Body of pancreas (tissue), 4 donors: ENCODE measurements around the gene MSANTD2. TPM values are rescaled to one million over a fixed set of nuclear protein-coding genes. Genes with fewer than 3 reads are reported as not detected.

Source experiments
- ATAC-seq: fragments of 150-250 bp; one replicate; pipeline ENCODE4 v1.9.1; 2016
- DNase-seq, 4 donors: peaks; one replicate each; pipeline ENCODE4 v3.0.0-alpha.2; 2019
- H3K27ac ChIP-seq, 4 donors: fragments of 200-600 bp; sonication (generic); 1 replicate in 3 of 4; 2 replicates in 1 of 4; pipeline versions ENCODE4 v1.5.1 to v1.6.1; 2016 to 2019; ENCODE audit warnings: mild to moderate bottlenecking in 1 of 4, mixed read lengths in 1 of 4, moderate library complexity in 1 of 4
- H3K27me3 ChIP-seq, 2 donors: fragments of 200-600 bp; sonication (generic); one replicate each; pipeline ENCODE4 v1.6.0; 2016; ENCODE audit warnings: mild to moderate bottlenecking in 1 of 2
- H3K36me3 ChIP-seq, 2 donors: fragments of 200-600 bp; sonication (generic); replicated peaks in 1 of 2; 2 replicates each; pipeline ENCODE4 v1.5.1; 2016; ENCODE audit warnings: low read depth in 2 of 2; ENCODE audit not compliant: insufficient read depth in 1 of 2
- H3K4me1 ChIP-seq: fragments of 200-600 bp; sonication (generic); one replicate; pipeline ENCODE4 v1.6.0; 2016
- H3K4me3 ChIP-seq, 2 donors: fragments of 200-600 bp; sonication (generic); 1 replicate in 1 of 2; 2 replicates in 1 of 2; pipeline ENCODE4 v1.5.1; 2016 to 2019
- H3K9me3 ChIP-seq, 3 donors: fragments of 200-600 bp; sonication (generic); 1 replicate in 2 of 3; 2 replicates in 1 of 3; pipeline ENCODE4 v1.5.1; 2016
- CTCF ChIP-seq, 7 experiments: fragments of 450-650 bp in 4 of 7; fragments of 200-600 bp in 3 of 7; sonication (generic) in 3 of 7; IDR thresholded peaks; one replicate each; pipeline ENCODE4 v1.5.1; 2016 to 2019; ENCODE audit warnings: antibody characterized with exemption in 7 of 7
- POLR2A ChIP-seq, 3 donors: fragments of 450-650 bp; IDR thresholded peaks; one replicate each; pipeline ENCODE4 v1.6.1; 2016; ENCODE audit warnings: antibody characterized with exemption in 3 of 3, mild to moderate bottlenecking in 2 of 3
- WGBS, 2 donors: methylation state at CpG; one replicate each; pipeline ENCODE4 v1.1.5; 2017; 5-methylcytosine and 5-hydroxymethylcytosine counted together
- intact Hi-C: fragments of 100-400 bp; cut with DNase I; formaldehyde crosslinking; loops from one replicate; pipeline ENCODE4 v1.15.1; 2023
- total RNA-seq, 2 donors: library from RNA; depleted of rRNA; stranded (reverse); fragments of >200 nt; gene quantifications; one replicate each; pipeline ENCODE4 v1.1.0, GENCODE V29; 2016

Gene MSANTD2
- total RNA-seq, 2 donors from 2014 or later, result 13.0 to 23.7 TPM

GRCh38 chr11:124743050-124743449, 57.2 kb downstream of the MSANTD2 start:
- Histone ChIP-seq H3K27ac (no peak overlapping the region), H3K4me3 (no peak overlapping the region), H3K27me3 (peaks cover 0 to 19% of the 10 kb centered on the region in 2 donors), H3K9me3 (no peaks in the 10 kb centered on the region), H3K4me1 (peaks cover 43% of the 10 kb centered on the region), H3K36me3 (no peaks in the 10 kb centered on the region)
- intact Hi-C loops, result no loop called here
- no peak for DNase-seq
- ATAC-seq, result no peak
- WGBS, 2 donors, result 65 to 70% methylated on average over 6 of the region's 6 CpGs
- no peak for TF ChIP-seq POLR2A (IDR thresholded peaks at IDR 0.05)
- TF ChIP-seq CTCF (IDR thresholded peaks at IDR 0.05), result no peak

- Histone ChIP-seq H3K27me3 (peaks cover 0 to 19% of the 10 kb centered on the region in 2 donors), H3K9me3 (no peaks in the 10 kb centered on the region), H3K4me1 (peaks cover 39% of the 10 kb centered on the region), H3K27ac (no peak overlapping the region), H3K4me3 (no peak overlapping the region), H3K36me3 (no peaks in the 10 kb centered on the region)
- WGBS, 2 donors, result 56 to 64% methylated on average over 2 of the region's 2 CpGs
- intact Hi-C loops, result no loop called here
- DNase-seq (no peak), ATAC-seq (no peak)
- TF ChIP-seq POLR2A (IDR thresholded peaks at IDR 0.05), result no peak
- no peak for TF ChIP-seq CTCF (IDR thresholded peaks at IDR 0.05)
Observed at GRCh38 chr11:124742555-124742954, 57.7 kb downstream of the MSANTD2 start.

- H3K9me3 ChIP-seq, result no peaks in the 10 kb centered on the region
- H3K27me3 ChIP-seq, result peaks cover 0 to 15% of the 10 kb centered on the region in 2 donors
- H3K4me3 ChIP-seq, result no peak overlapping the region
- no peak overlapping the region for H3K27ac ChIP-seq
- intact Hi-C loops, result no loop called here
- ATAC-seq (peak; percentile 16), DNase-seq (peak in 1 of 4 donors; percentile 22)
- H3K4me1 ChIP-seq, result peaks cover 20% of the 10 kb centered on the region
- 5 to 12% methylated on average over 18 to 37 of the region's 37 CpGs for WGBS, 2 donors
- TF ChIP-seq POLR2A (IDR thresholded peaks at IDR 0.05) (no peak), CTCF (IDR thresholded peaks at IDR 0.05) (peak in 6 of 7 experiments; percentile 14 to 39 (median 20))
- no peaks in the 10 kb centered on the region for H3K36me3 ChIP-seq
Observed at GRCh38 chr11:124740277-124740882, 59.8 kb downstream of the MSANTD2 start.

- WGBS, 2 donors, result 1 to 5% methylated on average over 21 to 57 of the region's 59 CpGs
- TF ChIP-seq POLR2A (IDR thresholded peaks at IDR 0.05) (no peak), CTCF (IDR thresholded peaks at IDR 0.05) (no peak)
- Histone ChIP-seq H3K27ac (peak within 1 kb of the TSS in 1 of 4 donors; percentile 28), H3K4me3 (peak within 1 kb of the TSS in 1 of 2 donors; percentile 23), H3K36me3 (no peaks in the 10 kb centered on the region), H3K27me3 (peaks cover 0 to 8% of the 10 kb centered on the region in 2 donors), H3K4me1 (peaks cover 17% of the 10 kb centered on the region), H3K9me3 (no peaks in the 10 kb centered on the region)
- ATAC-seq (peak; percentile 100), DNase-seq (peak; percentile 92 to 95 (median 93))
- intact Hi-C loops, result no loop called here
Observed at GRCh38 chr11:124739479-124740276, 60.5 kb downstream of the MSANTD2 start, which contains the start of gene NRGN. TSS of gene NRGN (plus strand) at chr11:124739942. CDS start at chr11:124740085, 143 bp downstream.
